Erythroblast (primary cell): Measurements from ENCODE around the gene CENPK.
"Not testable (repeated sequence)": the region's sequence is repeated elsewhere in the genome, so short reads cannot be mapped to it uniquely, and the experiment has no call there.

Experiments used
- GATA1 ChIP-seq: IDR thresholded peaks from 2 replicates; pipeline ENCODE4 v1.6.1; 2011; ENCODE audit warnings: low read depth, mild to moderate bottlenecking, control low read depth, low read length, moderate library complexity
- POLR2A ChIP-seq: IDR thresholded peaks from 2 replicates; pipeline ENCODE4 v1.6.1; 2011; ENCODE audit warnings: mild to moderate bottlenecking, low read length

GRCh38 chr5:65486803-65487202 is 76.2 kb downstream of the CENPK start:
- TF ChIP-seq POLR2A, GATA1: not testable (repeated sequence)
